DMS79 (cell line): ENCODE data around the gene SERPINB5.

Source experiments
- DNase-seq: peaks from one replicate; lab custom pipeline; 2025; lab: John Stamatoyannopoulos, UW

Gene SERPINB5

DNA sequence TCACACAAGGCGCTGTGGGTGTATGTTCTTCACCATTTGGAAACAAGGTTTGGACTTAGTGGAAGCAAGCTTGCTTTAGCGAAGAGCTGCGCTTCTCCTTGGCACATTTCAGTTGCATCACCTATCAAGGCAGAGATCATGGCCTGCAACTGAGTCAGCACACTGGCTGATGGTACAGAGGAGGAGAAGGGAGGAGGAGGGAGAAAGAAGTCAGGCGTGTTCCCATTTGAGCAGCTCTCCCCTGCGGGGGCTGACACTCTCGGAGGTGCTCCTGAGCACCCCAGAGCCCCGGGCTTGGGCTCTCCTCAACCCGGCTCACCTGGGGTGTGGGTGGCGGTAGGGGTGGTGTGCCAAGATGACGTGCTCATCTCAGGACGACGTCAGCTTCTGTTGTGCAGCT is 6.0 kb upstream of the SERPINB5 start:
- no peak for DNase-seq

DNA sequence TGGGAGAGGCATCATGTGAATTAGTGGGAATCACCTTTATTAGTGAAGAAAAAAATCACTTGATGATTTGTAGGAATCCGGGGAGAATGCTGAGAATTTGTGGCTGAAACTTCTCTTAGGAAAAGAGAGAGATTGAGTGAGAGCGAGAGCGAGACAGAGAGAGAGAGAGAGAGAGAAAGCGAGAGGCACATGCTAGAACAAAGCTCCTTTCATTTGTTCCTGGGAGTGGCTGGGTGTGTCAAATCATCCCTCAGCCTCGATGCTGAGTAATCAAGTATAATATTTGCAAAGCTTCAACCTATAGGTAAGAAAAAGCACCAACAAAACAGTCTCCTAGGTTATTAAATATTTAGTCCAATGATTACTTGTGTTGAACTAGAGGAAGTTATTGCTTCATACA is 4.4 kb upstream of the SERPINB5 start:
- no peak for DNase-seq

DNA sequence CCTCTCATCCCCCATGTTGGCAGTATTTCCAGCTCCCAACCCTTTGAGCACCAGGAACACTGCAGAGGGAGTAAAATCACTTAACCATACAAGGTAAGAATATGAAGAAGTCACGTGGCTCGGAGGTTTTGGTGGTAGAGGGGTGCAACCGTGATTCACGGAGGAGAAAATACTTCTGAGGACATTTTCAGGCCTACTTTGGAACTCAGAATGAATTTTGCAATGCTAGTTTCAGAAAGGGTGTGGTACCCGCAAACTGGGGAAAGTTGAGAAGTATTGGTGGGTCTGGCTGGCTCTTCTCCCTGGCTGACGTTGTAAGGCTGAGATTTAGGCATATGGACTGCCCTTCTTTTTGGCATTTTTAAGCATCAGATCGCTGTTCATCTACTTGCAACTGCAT is 442 bp downstream of the SERPINB5 start:
- DNase-seq = no peak

DNA sequence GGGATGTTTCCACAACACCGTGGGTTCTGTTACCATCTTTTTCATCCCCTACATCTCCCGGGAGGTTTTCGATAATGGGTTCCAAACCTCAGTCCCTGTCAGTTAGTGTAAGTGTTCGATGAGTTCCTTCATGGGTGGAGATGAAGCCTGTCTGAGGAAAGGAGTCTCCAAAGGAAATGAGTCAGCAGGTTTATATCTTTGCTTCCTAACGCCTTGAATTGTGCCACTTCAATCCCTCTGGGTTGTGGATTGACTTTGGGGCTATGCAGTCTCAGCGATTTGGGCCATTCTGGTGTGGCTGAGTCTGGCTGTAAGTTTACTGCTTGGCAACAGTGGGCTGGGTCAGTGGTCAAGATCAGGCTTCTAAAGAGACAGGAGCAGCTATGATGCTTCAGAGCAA is 1.2 kb downstream of the SERPINB5 start:
- no peak for DNase-seq

DNA sequence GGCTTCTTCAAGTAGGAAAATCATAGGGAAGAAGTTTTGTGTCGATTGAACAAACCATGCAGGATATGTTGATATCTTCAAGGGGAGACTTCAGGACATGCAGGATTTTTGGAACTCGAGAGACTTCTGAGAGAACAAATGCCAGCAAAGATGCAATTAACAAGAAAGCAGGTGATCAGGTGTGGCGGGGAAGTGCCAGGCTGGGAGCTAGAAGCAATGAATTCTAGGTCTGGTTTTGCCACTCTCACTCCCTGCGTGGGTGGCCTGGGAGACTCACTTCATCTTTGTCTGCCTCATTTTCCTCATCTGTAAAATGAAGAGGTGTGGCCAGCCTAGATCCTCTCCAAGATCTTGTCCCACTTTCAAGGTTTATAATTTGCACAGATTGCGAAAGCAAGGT is 3.1 kb downstream of the SERPINB5 start:
- DNase-seq = no peak

DNA sequence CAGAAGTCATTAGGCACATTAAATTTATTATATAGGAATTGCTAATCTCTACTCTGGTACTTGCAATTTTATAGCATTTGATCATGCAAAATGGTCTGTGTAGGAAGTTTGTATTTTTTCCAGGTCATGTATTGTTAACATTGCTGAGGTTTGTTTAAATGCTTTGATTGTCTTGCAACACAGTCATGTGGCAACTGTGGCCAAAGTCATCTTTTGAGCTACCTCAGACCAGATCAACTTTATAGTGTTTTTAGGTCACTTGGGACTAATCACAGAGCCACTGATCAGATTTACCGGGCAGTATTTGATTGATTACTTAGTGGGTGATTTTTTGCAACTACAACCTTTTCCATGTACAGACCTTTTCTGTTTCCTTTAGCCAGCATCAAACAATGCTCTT is 3.7 kb downstream of the SERPINB5 start:
- no peak for DNase-seq

DNA sequence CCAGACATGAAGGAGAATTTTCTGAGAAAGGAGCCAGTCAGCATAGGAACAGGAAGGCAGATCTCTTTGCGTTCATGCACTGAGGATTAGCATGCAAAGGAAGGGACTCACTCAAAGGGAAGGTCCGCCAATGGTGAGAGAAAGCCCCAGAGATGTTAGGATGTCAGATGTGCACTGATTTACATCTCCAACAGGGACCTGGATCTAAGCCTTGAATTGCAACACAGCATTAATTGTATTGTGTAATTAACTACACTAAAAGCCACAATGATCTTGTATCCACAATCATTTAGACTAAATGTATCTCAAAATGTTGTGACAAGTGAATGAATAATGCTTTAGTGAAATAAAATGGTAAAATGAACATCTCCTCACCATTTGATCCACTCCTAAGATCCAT is 4.2 kb downstream of the SERPINB5 start:
- no peak for DNase-seq

DNA sequence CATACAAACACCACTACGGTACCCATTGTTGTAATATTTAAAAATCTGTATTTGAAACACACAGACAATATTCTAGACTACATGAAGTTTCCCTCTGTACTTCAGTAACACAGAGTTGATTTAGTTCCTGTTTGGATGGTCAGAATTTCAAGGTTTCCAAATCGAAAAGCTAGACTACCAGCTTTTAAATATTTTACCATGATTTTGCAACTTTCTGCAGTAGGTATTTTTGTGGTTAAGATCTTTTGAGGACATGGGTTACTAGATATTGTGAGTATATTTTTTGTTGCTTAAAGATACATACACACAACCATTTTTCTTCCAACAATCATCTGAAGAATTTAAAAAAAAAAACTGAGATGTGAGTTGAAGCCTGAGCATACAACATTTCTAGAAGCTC is 10.9 kb downstream of the SERPINB5 start:
- DNase-seq = no peak

DNA sequence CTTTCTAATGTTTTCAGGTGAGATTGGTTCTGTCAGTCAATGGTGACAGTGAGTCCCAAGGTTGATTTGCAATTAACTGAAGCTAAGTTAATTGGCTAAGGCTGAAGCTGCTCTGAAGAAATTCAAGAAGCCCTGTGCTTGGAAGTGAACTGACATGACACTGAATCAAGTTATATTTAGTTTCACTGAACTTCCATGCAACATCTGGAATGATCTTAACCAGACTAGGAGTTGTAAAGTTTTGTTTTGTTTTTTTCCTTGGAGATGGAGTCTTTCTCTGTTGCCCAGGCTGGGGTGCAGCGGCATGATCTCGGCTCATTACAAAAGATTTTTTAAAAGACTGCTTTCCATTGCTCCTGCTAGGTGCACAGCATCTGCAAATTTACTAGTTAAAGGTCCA is 11.4 kb downstream of the SERPINB5 start:
- DNase-seq = no peak

DNA sequence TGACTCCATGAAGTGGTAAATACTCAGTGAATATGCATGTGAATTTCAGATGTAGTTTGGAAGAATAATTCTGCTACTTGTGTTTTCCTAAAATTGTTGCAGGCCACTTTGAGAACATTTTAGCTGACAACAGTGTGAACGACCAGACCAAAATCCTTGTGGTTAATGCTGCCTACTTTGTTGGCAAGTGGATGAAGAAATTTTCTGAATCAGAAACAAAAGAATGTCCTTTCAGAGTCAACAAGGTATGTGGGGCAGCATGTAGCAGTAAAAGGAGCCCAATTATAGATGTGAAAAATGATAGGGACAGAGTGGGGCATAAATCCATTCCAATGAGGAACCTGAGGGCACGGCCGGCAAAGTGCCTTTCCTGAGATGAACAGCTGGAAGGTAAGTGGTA is 16.1 kb downstream of the SERPINB5 start:
- DNase-seq = no peak

DNA sequence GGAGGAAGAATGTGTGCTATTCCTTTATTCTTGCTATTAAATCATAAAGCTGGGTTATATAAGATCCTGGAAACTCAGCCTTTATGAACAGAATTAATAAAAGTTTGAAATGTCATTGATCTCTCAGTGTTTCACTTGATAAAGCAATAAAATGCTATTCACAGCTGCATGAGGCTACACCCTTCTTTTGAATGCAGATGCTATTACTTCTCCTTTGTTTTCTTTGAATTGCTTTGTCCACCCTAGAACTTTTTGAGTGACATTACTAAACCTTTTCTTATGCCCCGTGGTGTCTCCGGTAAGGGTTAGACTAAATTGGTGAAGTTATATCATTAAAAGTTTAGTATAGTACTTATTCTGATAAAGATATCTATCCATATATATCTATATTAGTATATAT is 18.9 kb downstream of the SERPINB5 start:
- no peak for DNase-seq

DNA sequence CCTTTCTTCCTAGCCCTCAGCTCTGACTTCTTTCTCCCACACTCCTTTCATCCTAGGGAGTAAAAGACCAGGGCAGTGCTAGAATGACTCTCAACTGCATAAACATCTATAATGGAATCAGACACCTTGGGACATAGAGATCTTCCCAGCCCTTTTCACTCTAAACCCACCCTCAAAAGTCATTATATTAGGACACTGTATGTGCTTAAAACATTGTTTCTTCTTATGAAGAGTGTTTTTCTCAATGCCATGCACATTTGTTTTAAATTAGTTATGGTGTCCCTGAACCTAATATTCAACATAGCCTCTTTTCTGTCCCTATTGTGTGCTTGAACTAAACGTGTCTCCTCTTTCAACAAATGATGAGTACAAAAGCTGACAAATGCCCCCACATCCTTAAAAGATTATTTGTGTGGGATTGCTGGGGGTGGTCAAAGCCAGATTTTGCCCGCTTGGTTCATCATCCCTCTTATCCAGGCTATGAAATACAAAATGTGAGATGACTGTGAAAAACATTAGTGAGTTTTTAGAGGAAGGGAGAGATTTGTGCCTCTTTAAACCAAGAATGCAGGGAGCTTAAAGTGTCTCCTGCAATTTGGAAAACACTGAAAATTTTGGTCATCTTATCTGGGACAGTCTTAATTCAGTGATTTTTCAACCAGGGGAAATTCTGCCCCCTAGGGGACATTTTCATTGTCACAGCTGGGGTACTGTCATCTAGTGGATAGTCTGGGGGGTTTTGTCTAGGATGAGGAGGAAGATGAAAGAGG is 29.0 kb downstream of the SERPINB5 start:
- DNase-seq = no peak

DNA sequence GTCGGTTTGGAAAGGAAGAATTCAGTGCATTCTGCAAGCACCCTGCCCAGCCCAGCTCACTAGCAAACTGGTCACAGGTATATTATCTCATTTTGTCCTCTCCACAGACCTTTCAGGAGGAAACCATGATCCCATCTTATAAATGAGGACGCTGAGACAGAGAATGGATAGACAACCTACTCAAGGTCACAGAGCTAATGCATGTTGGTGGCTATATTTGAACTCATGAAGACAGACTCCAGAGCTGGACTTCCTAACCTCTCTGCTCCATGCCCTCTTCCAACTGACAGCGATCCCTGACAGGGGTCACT is 29.5 kb downstream of the SERPINB5 start:
- no peak for DNase-seq

DNA sequence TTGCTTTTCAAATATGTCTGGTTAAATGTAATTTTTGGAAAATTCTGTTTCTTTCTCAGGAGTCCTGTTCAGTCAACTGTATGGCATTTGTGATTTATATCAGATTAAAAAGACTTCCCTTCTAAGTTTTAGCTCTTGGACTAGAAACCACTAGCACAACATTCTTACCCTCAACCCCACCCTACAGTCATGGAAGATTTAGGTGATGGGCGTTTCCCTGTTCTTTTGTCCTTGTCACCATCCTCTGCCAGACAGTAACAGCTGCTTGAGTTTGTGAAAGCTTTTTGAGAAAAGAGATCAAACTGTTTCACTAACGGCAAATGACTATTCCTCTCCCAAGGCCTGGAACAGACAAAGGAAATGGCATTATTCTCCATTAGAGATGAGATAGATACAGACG is 31.8 kb downstream of the SERPINB5 start:
- DNase-seq = no peak

DNA sequence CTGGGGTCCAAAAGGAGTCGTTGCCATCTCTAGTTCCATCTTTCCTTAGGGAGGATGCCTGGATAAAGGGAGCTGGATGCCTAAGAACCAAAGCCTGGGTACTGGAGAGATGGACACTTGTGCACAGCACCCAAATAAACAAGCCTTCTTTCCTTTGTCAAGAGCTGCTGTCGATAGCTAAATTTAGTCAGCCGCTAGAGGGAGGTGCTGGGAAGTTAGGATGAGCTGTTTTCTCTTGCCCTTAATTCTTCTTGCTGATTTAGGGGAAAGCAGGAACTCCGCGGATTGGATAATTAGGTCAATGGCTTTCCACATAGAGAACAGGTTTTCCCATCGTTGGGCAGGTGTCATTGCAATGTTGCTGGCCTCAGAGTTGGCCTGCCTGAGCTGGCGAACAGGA is 34.5 kb downstream of the SERPINB5 start:
- no peak for DNase-seq

DNA sequence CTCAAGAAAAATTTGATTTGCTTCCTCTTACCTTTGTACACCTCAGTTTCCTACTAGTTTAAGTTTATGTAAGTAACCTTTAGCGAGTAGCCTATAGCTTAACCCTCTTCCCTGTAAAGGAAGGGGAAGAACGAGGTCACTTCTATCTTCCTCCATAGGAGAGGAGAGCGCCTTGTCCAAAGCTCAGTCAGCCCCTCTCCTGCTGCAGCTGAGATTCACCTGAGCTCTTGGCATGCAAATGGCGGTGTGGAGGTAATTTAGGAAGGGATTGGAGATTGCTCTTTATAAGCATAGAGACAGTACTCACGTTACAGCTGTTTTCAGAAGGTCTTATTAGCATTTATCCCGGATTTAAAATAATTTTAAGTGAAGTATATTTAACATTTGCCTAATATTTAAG is 37.6 kb downstream of the SERPINB5 start:
- DNase-seq = no peak

DNA sequence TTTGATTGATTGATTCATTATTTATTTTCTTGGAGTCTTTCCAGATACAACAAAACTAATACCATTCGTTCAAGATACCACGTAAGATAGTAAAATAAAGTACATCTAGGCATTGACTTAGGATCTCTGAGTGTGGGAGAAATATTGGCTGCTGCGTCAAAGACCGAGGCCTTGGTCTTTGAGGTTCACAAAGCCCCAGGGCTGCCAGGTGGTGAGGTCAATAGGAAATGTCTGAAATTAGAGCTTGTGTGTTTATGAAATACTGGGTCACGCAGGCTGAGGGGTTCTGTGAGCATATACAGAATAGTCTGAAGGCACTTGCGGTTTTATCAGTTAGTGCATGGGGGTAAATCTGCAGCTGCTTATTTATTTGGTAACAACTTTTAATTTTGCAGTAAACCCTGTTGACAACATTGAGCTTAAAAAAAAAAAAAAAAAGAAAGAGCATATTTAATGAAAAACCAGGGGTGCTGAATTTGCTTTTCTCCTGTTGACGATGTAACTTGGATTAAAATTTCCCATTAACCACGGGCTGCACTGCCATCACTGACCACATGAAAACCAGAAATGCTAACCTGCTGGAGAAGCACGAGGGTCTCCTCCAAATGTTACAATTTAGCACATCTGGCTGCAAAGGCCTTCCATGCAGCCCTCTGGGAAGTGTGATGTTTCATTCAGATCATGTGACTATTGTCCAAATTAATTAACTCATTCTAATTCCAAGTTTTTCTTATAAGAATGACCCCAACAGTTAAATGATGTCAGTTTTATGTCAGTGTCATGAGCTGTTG is 38.3 kb downstream of the SERPINB5 start:
- no peak for DNase-seq

DNA sequence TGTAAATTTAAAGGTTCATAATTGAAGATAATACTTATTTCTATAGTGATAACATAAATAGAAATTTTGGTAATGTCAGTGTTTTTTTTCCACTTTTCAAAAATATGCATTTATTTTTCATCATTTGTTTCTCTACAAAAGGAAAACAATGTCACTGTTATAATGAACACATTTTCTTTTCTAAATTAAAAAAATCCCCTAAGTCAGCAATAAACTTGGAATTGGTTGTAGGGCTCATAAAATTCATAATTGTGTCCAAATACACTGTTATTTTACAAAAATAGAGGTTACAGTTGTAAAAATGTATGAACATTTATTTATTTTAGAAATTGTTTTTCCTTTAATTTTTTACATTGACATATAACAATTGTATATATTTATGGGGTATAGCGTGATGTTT is 39.0 kb downstream of the SERPINB5 start:
- no peak for DNase-seq

DNA sequence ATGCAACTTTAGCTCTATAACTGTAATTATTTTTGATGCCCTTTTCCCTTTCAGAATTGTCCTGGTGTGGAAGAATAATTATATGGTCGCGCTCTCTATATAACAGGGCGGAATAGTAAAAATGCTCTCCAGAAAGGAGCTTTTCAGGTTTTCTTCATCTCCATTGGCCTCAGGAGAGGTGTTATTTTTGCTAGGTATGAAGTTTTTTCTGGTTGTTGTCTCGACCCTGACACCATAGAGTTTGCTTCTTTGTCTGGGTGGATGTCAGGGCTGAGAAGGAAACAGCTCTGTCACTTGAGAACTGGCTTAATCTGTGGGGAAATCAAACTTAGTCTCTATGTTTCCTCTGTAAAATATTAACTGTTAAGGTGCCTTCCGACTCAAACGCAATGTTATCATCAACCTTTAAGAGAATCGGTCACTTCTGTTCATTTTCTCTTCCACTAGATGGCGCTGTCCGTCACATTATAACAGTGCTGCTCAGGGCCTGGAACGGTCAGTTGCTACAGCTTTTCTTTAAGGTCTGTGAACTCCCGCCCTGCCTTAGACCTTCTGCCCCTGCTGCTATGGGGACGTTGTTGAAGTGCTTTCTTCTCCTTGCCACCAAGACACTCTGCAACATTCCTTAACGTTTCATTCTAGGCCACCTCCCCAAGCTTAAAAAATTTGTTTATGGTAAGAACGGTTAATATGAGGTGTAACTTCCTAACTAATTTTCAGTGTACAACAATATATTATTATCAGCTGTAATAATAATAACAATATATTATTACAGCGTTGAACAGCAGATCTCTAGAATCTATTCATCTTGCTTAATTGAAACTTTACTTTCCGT is 41.6 kb downstream of the SERPINB5 start:
- peak; percentile 40 for DNase-seq

DNA sequence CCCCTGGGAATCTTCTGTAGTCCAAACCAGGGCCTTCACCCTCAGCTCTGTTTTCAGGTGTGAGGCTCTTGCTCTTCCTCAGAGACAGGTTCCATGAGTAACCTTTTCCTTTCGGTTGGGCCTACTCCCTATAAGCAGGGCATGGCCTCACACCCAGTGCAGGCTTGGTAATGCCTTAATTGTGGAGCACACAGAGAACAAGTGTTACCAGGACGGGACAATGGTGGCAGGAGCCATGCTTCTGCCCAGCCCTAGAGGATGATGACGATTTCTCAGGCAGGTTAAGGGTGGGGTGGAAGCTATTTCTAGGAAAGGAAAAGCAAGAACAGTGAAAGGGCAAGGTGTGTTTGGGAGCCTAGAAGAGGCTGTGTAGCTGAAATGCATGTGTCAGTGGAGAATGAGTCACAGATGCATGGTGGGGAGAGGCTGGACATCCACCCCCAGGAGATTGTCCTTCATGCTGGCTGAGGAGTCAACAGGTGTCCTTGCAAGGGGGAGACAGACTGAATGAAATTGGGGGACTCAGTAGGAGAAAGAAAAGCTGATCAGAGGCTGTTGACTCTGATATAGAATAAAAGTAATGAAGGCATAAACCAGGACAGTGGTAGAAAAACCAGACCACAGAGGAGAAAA is 43.4 kb downstream of the SERPINB5 start:
- no peak for DNase-seq

DNA sequence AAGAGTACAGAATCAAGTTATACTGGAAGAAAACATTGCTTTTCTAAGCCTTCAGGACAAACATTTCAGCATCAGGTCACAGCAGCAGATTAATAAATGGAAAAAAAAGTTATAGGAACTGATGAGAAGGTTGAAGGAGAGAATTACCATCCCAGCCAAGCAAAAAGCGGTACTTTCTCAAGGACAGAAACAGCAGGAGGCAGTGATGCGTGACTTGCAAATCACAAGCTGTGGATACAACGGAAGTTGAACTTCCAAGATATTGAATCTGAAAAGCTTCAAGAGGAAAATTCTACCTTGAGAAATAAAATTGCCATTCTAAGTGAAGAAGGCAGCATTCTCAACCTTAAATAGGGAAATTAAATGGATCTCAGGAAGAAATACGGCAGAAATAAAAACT is 46.9 kb downstream of the SERPINB5 start:
- no peak for DNase-seq

DNA sequence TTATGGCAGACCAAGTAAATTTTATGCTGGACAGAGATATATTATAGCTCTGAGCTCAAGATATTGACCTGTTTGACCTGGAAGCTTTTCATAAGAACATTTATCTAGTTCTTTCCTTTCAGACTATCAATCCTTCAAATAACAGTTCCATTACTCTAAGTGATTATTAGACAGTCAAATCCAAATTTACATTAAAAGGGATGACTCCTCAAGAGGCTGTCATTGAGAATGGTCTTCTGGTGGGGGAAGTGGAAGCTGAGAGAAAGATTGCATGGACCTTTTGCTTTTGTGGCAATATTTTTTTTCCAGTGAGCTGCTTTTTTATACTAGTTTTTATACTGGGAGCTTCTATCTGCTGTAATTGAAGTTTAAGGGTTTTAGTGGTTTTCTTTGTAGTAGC is 50.5 kb downstream of the SERPINB5 start:
- DNase-seq = no peak
